A549 (cell line): ENCODE measurements around the gene P4HB. TPM values are rescaled to one million over a fixed set of nuclear protein-coding genes. Genes with fewer than 3 reads are reported as not detected.

Experiments
- ATAC-seq, 2 experiments: fragments of 200-7000 bp in 1 of 2; fragments of >200 bp in 1 of 2; cut with Nextera tagmentation in 1 of 2; cut with Tn5 transposase in 1 of 2; 3 replicates each; pipeline versions ENCODE4 v1.8.0 to v1.9.1; 2018 to 2020; ENCODE audit warnings: mild to moderate bottlenecking in 1 of 2, moderate library complexity in 1 of 2
- CTCF ChIA-PET: fragments of 300-600 bp; sonication (Branson Sonifier 250); formaldehyde crosslinking; extraction: SDS; loops from one replicate; lab custom pipeline; 2021; ENCODE audit warnings: antibody characterized with exemption, inconsistent platforms; lab: Yijun Ruan, JAX
- POLR2A ChIA-PET: fragments of 350-600 bp; formaldehyde crosslinking; extraction: SDS; loops from one replicate; lab custom pipeline; 2021; ENCODE audit warnings: antibody characterized with exemption, inconsistent platforms; lab: Yijun Ruan, JAX
- DNase-seq, 2 experiments: peaks; one replicate each; pipeline versions ENCODE4 v3.0.0 to v3.0.0-alpha.2; 2011 to 2016; ENCODE audit warnings: low read depth in 1 of 2, low spot score in 1 of 2
- FAIRE-seq: peaks from 2 replicates; lab custom pipeline; 2011; peaks lifted over from hg19 to GRCh38; lab: Jason Lieb, UNC
- H3K27ac ChIP-seq, 2 experiments: fragments of >200 bp; sonication (Bioruptor Twin); formaldehyde crosslinking; 3 replicates each; pipeline ENCODE4 v1.5.1; 2016 to 2017
- H3K4me1 ChIP-seq: fragments of >200 bp; sonication (Bioruptor Twin); formaldehyde crosslinking; 3 replicates; pipeline ENCODE4 v1.6.1; 2016
- H3K4me2 ChIP-seq: fragments of >200 bp; sonication (Bioruptor Twin); formaldehyde crosslinking; 3 replicates; pipeline ENCODE4 v1.6.1; 2016
- H3K4me3 ChIP-seq: fragments of >200 bp; sonication (Bioruptor Twin); formaldehyde crosslinking; 3 replicates; pipeline ENCODE4 v1.5.1; 2016
- H3K9me3 ChIP-seq: fragments of >200 bp; sonication (Bioruptor Twin); formaldehyde crosslinking; 3 replicates; pipeline ENCODE4 v1.6.1; 2016
- ATOH8 ChIP-seq: fragments of 250-450 bp; sonication (Bioruptor Pico); IDR thresholded peaks from 2 replicates; pipeline ENCODE4 v1.5.0; 2020; ENCODE audit warnings: low read depth, mild to moderate bottlenecking, moderate library complexity
- BCL3 ChIP-seq: fragments of >200 bp; sonication (Bioruptor Twin); formaldehyde crosslinking; IDR thresholded peaks from 3 replicates; pipeline ENCODE4 v1.6.1; 2016
- CBX8 ChIP-seq: fragments of 200-600 bp; sonication (generic); IDR thresholded peaks from 2 replicates; pipeline ENCODE4 v1.6.1; 2016
- ELK1 ChIP-seq: fragments of 150-350 bp; IDR thresholded peaks from 2 replicates; pipeline ENCODE4 v1.6.1; 2014; ENCODE audit warnings: low read depth, mild to moderate bottlenecking, low read length
- EP300 ChIP-seq, 2 experiments: fragments of >200 bp; sonication (Bioruptor Twin); formaldehyde crosslinking; IDR thresholded peaks; 2 replicates in 1 of 2; 3 replicates in 1 of 2; pipeline ENCODE4 v1.6.1; 2016 to 2017
- ESRRA ChIP-seq: fragments of 150-350 bp; IDR thresholded peaks from 2 replicates; pipeline ENCODE4 v1.6.1; 2014; ENCODE audit warnings: mild to moderate bottlenecking, low read length, borderline replicate concordance
- FOSB ChIP-seq: fragments of 250-450 bp; sonication (Bioruptor Pico); IDR thresholded peaks from 2 replicates; pipeline ENCODE4 v1.5.0; 2020; ENCODE audit warnings: mild to moderate bottlenecking, moderate library complexity
- FOSL2 ChIP-seq, 2 experiments: fragments of 450-650 bp in 1 of 2; fragments of >200 bp in 1 of 2; sonication (Bioruptor Twin) in 1 of 2; formaldehyde crosslinking; IDR thresholded peaks; 2 replicates each; pipeline versions ENCODE4 v1.5.0 to v1.6.1; 2016 to 2020; ENCODE audit warnings: mild to moderate bottlenecking in 1 of 2, moderate library complexity in 1 of 2
- FOXS1 ChIP-seq: fragments of 250-450 bp; sonication (Bioruptor Pico); IDR thresholded peaks from 2 replicates; pipeline ENCODE4 v1.5.0; 2020; ENCODE audit warnings: mild to moderate bottlenecking, moderate library complexity
- HES2 ChIP-seq: fragments of >200 bp; sonication (Bioruptor Twin); formaldehyde crosslinking; IDR thresholded peaks from 2 replicates; pipeline ENCODE4 v1.6.1; 2016
- HEYL ChIP-seq: fragments of 250-450 bp; sonication (Bioruptor Pico); IDR thresholded peaks from 2 replicates; pipeline ENCODE4 v1.8.0; 2021; ENCODE audit warnings: mild to moderate bottlenecking, moderate library complexity
- HMGXB4 ChIP-seq: fragments of 250-450 bp; sonication (Bioruptor Pico); IDR thresholded peaks from 2 replicates; pipeline ENCODE4 v1.5.0; 2021; ENCODE audit warnings: mild to moderate bottlenecking, moderate library complexity, borderline replicate concordance
- JUN ChIP-seq, 2 experiments: fragments of >200 bp; sonication (Bioruptor Twin); formaldehyde crosslinking; IDR thresholded peaks; 2 replicates in 1 of 2; 3 replicates in 1 of 2; pipeline ENCODE4 v1.6.1; 2016 to 2017
- JUNB ChIP-seq: fragments of >200 bp; sonication (Bioruptor Twin); formaldehyde crosslinking; IDR thresholded peaks from 2 replicates; pipeline ENCODE4 v1.6.1; 2016
- KDM1A ChIP-seq: fragments of 200-600 bp; sonication (generic); IDR thresholded peaks from 2 replicates; pipeline ENCODE4 v1.6.1; 2016; ENCODE audit warnings: low read depth, mild to moderate bottlenecking
- MAX ChIP-seq: IDR thresholded peaks from 2 replicates; pipeline ENCODE4 v1.6.1; 2012
- MAZ ChIP-seq: fragments of 150-350 bp; IDR thresholded peaks from 2 replicates; pipeline ENCODE4 v1.6.1; 2014; ENCODE audit warnings: antibody characterized with exemption, low read depth, low read length, borderline replicate concordance
- MYC ChIP-seq: IDR thresholded peaks from 2 replicates; pipeline ENCODE4 v1.6.1; 2012; ENCODE audit warnings: mild to moderate bottlenecking, inconsistent platforms, low read length, improper control_type of control experiment, borderline replicate concordance
- NR3C1 ChIP-seq: fragments of >200 bp; sonication (Bioruptor Twin); formaldehyde crosslinking; IDR thresholded peaks from 3 replicates; pipeline ENCODE4 v1.6.1; 2017
- POLR2A ChIP-seq: IDR thresholded peaks from 2 replicates; pipeline ENCODE4 v1.6.1; 2012; ENCODE audit warnings: mild to moderate bottlenecking, low read length
- RCOR1 ChIP-seq: fragments of 150-350 bp; IDR thresholded peaks from 2 replicates; pipeline ENCODE4 v1.6.1; 2014; ENCODE audit warnings: antibody characterized with exemption, low read length, low read depth
- RFX5 ChIP-seq: fragments of 450-650 bp; IDR thresholded peaks from 2 replicates; pipeline ENCODE4 v1.7.1; 2014; ENCODE audit warnings: antibody characterized with exemption, mild to moderate bottlenecking, moderate library complexity
- RNF2 ChIP-seq: fragments of 200-600 bp; sonication (generic); IDR thresholded peaks from 2 replicates; pipeline ENCODE4 v1.6.1; 2016; ENCODE audit warnings: low read depth, mild to moderate bottlenecking, antibody characterized with exemption, moderate library complexity, borderline replicate concordance
- USF2 ChIP-seq: fragments of 450-650 bp; IDR thresholded peaks from 2 replicates; pipeline ENCODE4 v1.6.1; 2014; ENCODE audit warnings: antibody characterized with exemption
- ZFP36 ChIP-seq: fragments of 450-650 bp; IDR thresholded peaks from 2 replicates; pipeline ENCODE4 v1.6.1; 2014; ENCODE audit warnings: borderline replicate concordance; ENCODE audit not compliant: partially characterized antibody
- WGBS: methylation state at CpG from one replicate; pipeline ENCODE4 v1.1.6; 2017; ENCODE audit errors: missing lambda C conversion rate; 5-methylcytosine and 5-hydroxymethylcytosine counted together
- polyA plus RNA-seq, 4 experiments: library from polyadenylated mRNA; depleted of rRNA in 3 of 4; stranded (reverse); fragments of >200 nt; fragmentation: RNase III in 1 of 4; extraction: RNeasy Plus Mini Kit Qiagen cat#74134 plus additional on column Dnase treatment in 1 of 4; gene quantifications; 2 replicates in 3 of 4; 3 replicates in 1 of 4; pipeline ENCODE4 v1.2.3, GENCODE V29; 2011 to 2017

The P4HB gene
- polyA plus RNA-seq, 2 of the 4 experiments (the other 2 are of a cell fraction), result 102 to 622 TPM

- TF ChIP-seq RNF2 (no peak), RFX5 (no peak), FOXS1 (no peak), FOSB (CRISPR knock-in tag) (no peak), ELK1 (no peak), RCOR1 (no peak), JUN (IDR thresholded peaks at IDR 0.05) (no peak)
These were observed 15.0 kb downstream of the P4HB start (continued) for GRCh38 chr17:81845361-81845760.

- TF ChIP-seq MAX, result no peak
- no peak for TF ChIP-seq RNF2
- TF ChIP-seq BCL3, result no peak
- no peak for TF ChIP-seq EP300 (IDR thresholded peaks at IDR 0.05)
- TF ChIP-seq KDM1A, result no peak
- TF ChIP-seq POLR2A, result no peak
- no peak for TF ChIP-seq JUNB
- TF ChIP-seq USF2, result no peak
- no peak for TF ChIP-seq HES2
- TF ChIP-seq ESRRA, result no peak
- no peak for TF ChIP-seq HMGXB4 (CRISPR knock-in tag)
- no peak for TF ChIP-seq HEYL (CRISPR knock-in tag)
- TF ChIP-seq NR3C1, result no peak
- TF ChIP-seq MAZ, result no peak
- no peak for TF ChIP-seq ZFP36
- no peak for TF ChIP-seq FOSL2 (IDR thresholded peaks at IDR 0.05)
- no peak for TF ChIP-seq FOSL2 (CRISPR knock-in tag; IDR thresholded peaks at IDR 0.05)
- no peak for TF ChIP-seq ATOH8 (CRISPR knock-in tag)
- no peak for TF ChIP-seq FOSB (CRISPR knock-in tag)
- no peak for TF ChIP-seq CBX8
- TF ChIP-seq MYC, result no peak
- ChIA-PET CTCF (interaction anchor here (1.3 to 12.1 kb wide), 2 partner anchors 7 to 111 kb away, joined by 4 to 96 read pairs; no protein-coding TSS in a partner anchor), POLR2A (interaction anchor here (2.1 kb wide), 1 partner anchor 12 kb away, joined by 7 read pairs; the partner anchor contains the start of gene MCRIP1)
- DNase-seq, result no peak
- no peak for FAIRE-seq
- no peak overlapping the region for H3K4me3 ChIP-seq
- H3K27ac ChIP-seq, result no peak overlapping the region
- no peaks in the 10 kb centered on the region for H3K9me3 ChIP-seq
- H3K4me2 ChIP-seq, result no peak overlapping the region
- 97% methylated on average over 13 of the region's 13 CpGs for WGBS
- no peaks in the 10 kb centered on the region for H3K4me1 ChIP-seq
- no peak for ATAC-seq
These were observed 15.4 kb downstream of the P4HB start for GRCh38 chr17:81844887-81845286.
